ENCODE results near the gene KCNJ6. TPM values are rescaled to one million over a fixed set of nuclear protein-coding genes. Genes with fewer than 3 reads are reported as not detected.

KCNJ6 gene
- total RNA-seq, 1 donor = 0.36 TPM

- H3K79me2 ChIP-seq (ENCODE audit: insufficient read depth, low read length) = no peaks in the 10 kb centered on the region
- H3K4me3 ChIP-seq (ENCODE audit: insufficient read depth, low read length) = no peak overlapping the region
- DNase-seq (ENCODE audit: insufficient read length, low spot score, missing footprints) = no peak
- H3K27me3 ChIP-seq (ENCODE audit: insufficient read depth, low read length) = peaks cover 20% of the 10 kb centered on the region
- H3K27ac ChIP-seq (ENCODE audit: low read depth, low read length) = no peak overlapping the region
- H3K36me3 ChIP-seq (ENCODE audit: insufficient read depth, low read length) = no peaks in the 10 kb centered on the region
- no peak overlapping the region for H2AFZ ChIP-seq (ENCODE audit: low read length)
- no peak for TF ChIP-seq CTCF (IDR thresholded peaks at IDR 0.05; ENCODE audit: extremely low read depth, low read depth, low read length)
- peaks cover 21% of the 10 kb centered on the region for H3K4me1 ChIP-seq (ENCODE audit: insufficient read depth, low read length)
- no peaks in the 10 kb centered on the region for H3K9me3 ChIP-seq (ENCODE audit: low read depth, low read length)
- H4K20me1 ChIP-seq (ENCODE audit: insufficient read depth, low read length) = no peaks in the 10 kb centered on the region
- no peak overlapping the region for H3K4me2 ChIP-seq (ENCODE audit: insufficient read depth, low read length)
These were observed 276.5 kb downstream of the KCNJ6 start for GRCh38 chr21:37639756-37640155.

GRCh38 chr21:37636152-37636860 lies 280.0 kb downstream of the KCNJ6 start:
- Histone ChIP-seq H3K27me3 (ENCODE audit: insufficient read depth, low read length) (peaks cover 7% of the 10 kb centered on the region), H2AFZ (ENCODE audit: low read length) (peak overlapping the region; percentile 78), H3K4me2 (ENCODE audit: insufficient read depth, low read length) (peak overlapping the region; percentile 75), H3K27ac (ENCODE audit: low read depth, low read length) (peak overlapping the region; percentile 96), H3K36me3 (ENCODE audit: insufficient read depth, low read length) (no peaks in the 10 kb centered on the region), H3K79me2 (ENCODE audit: insufficient read depth, low read length) (no peaks in the 10 kb centered on the region), H4K20me1 (ENCODE audit: insufficient read depth, low read length) (no peaks in the 10 kb centered on the region), H3K9me3 (ENCODE audit: low read depth, low read length) (no peaks in the 10 kb centered on the region), H3K4me1 (ENCODE audit: insufficient read depth, low read length) (peaks cover 27% of the 10 kb centered on the region), H3K4me3 (ENCODE audit: insufficient read depth, low read length) (peak overlapping the region; percentile 36)
- peak; percentile 96 for DNase-seq (ENCODE audit: insufficient read length, low spot score, missing footprints)
- no peak for TF ChIP-seq CTCF (IDR thresholded peaks at IDR 0.05; ENCODE audit: extremely low read depth, low read depth, low read length)

DNA sequence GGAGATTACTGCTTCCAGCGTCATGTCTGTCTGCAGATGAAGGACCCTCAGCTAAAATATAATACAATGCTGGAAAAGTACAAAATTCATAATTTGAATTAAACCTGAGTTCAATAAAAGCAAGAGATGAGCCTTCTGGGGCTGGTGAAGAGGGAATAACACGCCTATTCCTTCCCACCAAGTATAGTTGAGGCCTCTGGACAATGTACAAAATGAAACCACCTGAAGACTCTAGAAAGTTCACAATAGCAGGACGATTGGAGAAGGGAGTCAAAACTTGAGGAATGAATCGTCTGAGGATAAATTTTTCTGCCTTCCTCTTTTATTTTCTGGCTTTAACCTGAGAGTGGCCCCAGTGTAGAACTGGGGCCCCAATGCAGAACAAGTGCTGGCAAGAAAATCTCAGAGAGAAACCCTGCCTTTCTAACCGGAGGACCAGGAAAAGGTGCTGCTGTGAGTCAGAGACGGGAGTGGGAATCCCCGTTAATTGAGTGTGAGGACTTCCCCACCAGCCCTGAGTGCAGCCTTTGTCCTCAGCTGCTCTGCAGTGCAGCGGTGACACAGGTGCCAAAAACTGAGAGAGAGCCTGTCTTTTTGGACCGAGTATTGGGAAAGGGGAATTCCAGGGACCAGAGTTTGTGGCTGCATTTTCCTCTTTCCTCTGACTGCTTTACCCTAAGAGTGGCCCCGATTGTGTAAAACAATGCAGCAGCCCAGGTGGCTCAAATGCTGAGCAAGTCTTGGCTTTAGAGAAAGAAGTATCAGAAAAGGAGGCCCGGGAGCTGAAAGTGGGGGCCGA lies 284.7 kb downstream of the KCNJ6 start:
- no peak overlapping the region for H3K27ac ChIP-seq (ENCODE audit: low read depth, low read length)
- H2AFZ ChIP-seq (ENCODE audit: low read length) = peak overlapping the region; percentile 69
- no peaks in the 10 kb centered on the region for H4K20me1 ChIP-seq (ENCODE audit: insufficient read depth, low read length)
- peaks cover 13% of the 10 kb centered on the region for H3K27me3 ChIP-seq (ENCODE audit: insufficient read depth, low read length)
- no peak for DNase-seq (ENCODE audit: insufficient read length, low spot score, missing footprints)
- no peak for TF ChIP-seq CTCF (IDR thresholded peaks at IDR 0.05; ENCODE audit: extremely low read depth, low read depth, low read length)
- peak overlapping the region; percentile 9 for H3K4me3 ChIP-seq (ENCODE audit: insufficient read depth, low read length)
- H3K79me2 ChIP-seq (ENCODE audit: insufficient read depth, low read length) = no peaks in the 10 kb centered on the region
- peaks cover 15% of the 10 kb centered on the region for H3K4me1 ChIP-seq (ENCODE audit: insufficient read depth, low read length)
- no peaks in the 10 kb centered on the region for H3K36me3 ChIP-seq (ENCODE audit: insufficient read depth, low read length)
- H3K9me3 ChIP-seq (ENCODE audit: low read depth, low read length) = no peaks in the 10 kb centered on the region
- H3K4me2 ChIP-seq (ENCODE audit: insufficient read depth, low read length) = peak overlapping the region; percentile 37

- Histone ChIP-seq H4K20me1 (ENCODE audit: insufficient read depth, low read length) (no peaks in the 10 kb centered on the region), H3K4me2 (ENCODE audit: insufficient read depth, low read length) (no peak overlapping the region), H3K36me3 (ENCODE audit: insufficient read depth, low read length) (no peaks in the 10 kb centered on the region), H3K4me1 (ENCODE audit: insufficient read depth, low read length) (peaks cover 9% of the 10 kb centered on the region), H3K27me3 (ENCODE audit: insufficient read depth, low read length) (peaks cover 13% of the 10 kb centered on the region), H3K4me3 (ENCODE audit: insufficient read depth, low read length) (no peak overlapping the region), H3K79me2 (ENCODE audit: insufficient read depth, low read length) (no peaks in the 10 kb centered on the region), H3K27ac (ENCODE audit: low read depth, low read length) (no peak overlapping the region), H2AFZ (ENCODE audit: low read length) (no peak overlapping the region), H3K9me3 (ENCODE audit: low read depth, low read length) (no peaks in the 10 kb centered on the region)
- no peak for TF ChIP-seq CTCF (IDR thresholded peaks at IDR 0.05; ENCODE audit: extremely low read depth, low read depth, low read length)
- DNase-seq (ENCODE audit: insufficient read length, low spot score, missing footprints) = no peak
These were observed 285.4 kb downstream of the KCNJ6 start for GRCh38 chr21:37630872-37631271.
